Measurements from ENCODE around the gene ZNF423.
"Not testable (repeated sequence)": the region's sequence is repeated elsewhere in the genome, so short reads cannot be mapped to it uniquely, and the experiment has no call there.

The ZNF423 gene

DNA sequence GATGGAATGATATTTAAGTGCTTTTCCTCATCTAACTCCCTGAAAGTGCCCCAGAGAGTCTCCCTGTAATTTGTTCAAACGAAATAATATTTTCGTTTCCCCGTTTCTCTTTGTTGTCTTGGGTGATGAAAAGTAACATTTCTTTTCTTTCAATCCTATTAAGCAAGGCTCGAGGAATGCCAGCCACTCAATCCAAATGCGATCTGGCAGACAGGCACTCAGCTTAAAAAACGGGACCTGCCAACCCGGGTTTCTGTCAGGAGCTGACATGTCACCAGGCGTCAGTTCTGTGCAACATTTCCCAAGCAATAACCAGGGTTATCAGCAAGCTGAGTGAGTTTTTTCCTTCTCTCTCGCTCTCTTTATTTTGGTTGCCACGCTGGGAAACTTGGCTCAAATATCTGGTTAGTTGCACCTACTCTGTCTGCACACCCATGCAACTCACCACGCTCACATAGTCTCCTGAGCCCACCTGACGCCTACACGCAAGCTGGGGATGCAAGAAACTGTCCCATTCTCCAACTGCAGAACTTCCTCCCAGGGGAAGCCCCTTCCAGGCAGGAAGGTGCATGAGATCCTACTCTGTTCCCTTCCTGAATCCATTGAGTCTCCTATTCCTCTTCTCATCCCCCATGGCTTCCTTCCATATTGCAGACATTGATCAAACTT, 274.1 kb downstream of the ZNF423 start:
- no peak for DNase-seq (ENCODE audit: low read depth)

DNA sequence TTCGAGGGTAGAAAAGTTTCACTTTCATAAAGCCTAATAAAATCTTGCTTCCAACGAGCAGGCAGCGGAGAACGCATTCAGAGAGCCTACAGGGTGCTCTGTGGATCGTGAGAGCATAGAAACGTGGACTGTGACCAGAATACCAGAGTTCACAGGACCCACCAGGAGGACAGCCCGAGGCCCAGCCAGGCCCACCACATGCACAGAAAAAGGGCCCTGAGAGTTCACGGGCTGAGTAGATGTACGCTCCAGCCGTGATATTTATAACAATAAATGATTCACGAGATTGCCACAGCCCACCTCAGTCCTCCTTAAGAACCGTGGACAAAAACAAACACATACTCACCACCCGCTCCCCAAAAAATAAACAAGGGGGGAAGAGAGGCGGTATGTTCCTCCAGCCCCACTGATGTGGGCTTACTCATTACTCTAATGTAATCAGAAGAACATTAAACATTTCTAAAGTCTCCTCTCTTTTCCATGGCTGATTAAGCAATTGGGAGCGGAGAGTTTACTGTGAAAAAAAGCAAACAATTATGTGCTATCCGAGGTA, 275.1 kb downstream of the ZNF423 start:
- peak; percentile 26 for DNase-seq (ENCODE audit: low read depth)

- DNase-seq (ENCODE audit: low read depth): no peak
Measured at GRCh38 chr16:49578435-49579024, 277.4 kb downstream of the ZNF423 start.

DNA sequence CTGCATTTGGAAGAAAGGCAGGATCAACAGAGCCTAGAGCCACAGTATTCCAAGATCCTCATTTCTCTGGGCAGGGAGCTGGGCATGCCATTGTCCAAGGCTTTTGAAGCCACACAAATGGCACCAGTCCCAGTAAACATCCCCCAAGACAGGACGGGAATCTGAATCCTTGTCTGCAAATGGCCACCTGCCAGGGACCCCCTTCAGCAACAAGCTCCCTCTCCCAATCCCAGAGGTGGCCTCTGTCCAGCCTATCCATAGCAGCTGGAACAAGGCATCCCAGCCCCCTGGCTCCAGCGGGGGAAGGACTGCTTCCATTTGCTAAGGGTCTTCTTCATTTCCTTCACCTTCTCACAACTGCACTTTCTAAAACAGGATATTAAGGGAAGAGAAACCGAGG, 277.9 kb downstream of the ZNF423 start:
- DNase-seq (ENCODE audit: low read depth): no peak

- no peak for DNase-seq (ENCODE audit: low read depth)
Measured at GRCh38 chr16:49576941-49577340, 279.0 kb downstream of the ZNF423 start.

GRCh38 chr16:49576173-49576494, 279.8 kb downstream of the ZNF423 start:
- no peak for DNase-seq (ENCODE audit: low read depth)

- no peak for DNase-seq (ENCODE audit: low read depth)
Measured at GRCh38 chr16:49575346-49576172, 280.4 kb downstream of the ZNF423 start.

GRCh38 chr16:49574826-49575225, 281.1 kb downstream of the ZNF423 start:
- DNase-seq (ENCODE audit: low read depth): no peak

- no peak for DNase-seq (ENCODE audit: low read depth)
Measured at GRCh38 chr16:49567950-49568349, 288.0 kb downstream of the ZNF423 start.

GRCh38 chr16:49566432-49566831, 289.5 kb downstream of the ZNF423 start:
- no peak for DNase-seq (ENCODE audit: low read depth)

DNA sequence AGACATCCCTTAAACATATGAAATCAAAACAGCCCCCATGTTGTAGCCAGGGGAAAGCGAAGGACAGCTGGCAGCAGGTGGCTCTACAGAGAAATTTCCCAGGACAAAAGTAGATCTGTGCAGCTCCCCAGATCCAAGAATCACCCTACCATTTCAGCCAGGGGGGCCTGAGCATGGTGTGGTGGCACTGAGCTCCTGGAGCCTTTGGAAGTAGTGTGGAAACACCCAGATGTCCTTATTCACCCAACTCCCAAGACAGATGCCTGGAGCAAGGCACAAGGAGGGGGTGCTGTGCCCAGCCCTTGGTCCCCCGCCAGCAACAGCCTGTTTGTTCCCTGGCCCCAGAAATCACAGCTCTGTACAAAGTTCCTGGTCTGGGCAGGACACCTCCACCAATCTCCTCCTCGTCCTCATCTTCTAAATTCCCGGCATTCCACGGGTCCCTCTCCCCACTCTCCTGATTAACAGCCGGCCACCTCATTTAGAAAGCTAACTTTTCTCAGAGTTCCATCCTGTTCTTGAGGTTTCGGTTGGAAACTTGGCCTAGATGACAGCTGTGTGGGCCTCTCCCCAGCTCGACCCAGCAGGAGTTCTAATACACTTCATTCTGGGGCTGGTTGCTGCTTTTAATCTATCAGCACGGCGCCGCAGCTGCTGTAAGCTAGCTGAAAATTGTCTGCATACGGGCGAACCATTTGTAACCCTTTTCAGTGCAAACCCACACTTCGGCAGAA, 291.2 kb downstream of the ZNF423 start:
- DNase-seq (ENCODE audit: low read depth): no peak

DNA sequence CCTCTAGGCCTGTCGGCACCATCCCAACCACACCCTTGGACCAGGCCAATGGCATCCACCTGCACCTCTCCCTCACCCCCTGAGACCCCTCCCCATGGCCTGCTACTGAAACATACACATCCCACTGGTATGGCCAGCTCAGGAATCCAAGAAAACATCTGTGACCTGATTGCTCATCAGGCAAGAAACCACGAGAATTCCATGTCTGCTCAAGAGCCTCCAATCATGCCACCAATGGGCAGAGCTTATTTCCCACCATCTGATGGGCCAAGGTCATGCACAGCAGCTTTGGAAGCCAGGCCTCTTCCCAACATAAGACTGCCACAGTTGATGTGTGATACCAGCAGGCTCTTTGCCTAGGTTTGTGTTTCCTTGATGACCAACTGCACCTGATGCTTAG, 292.2 kb downstream of the ZNF423 start:
- DNase-seq (ENCODE audit: low read depth): no peak

GRCh38 chr16:49562894-49563293, 293.0 kb downstream of the ZNF423 start:
- DNase-seq (ENCODE audit: low read depth): not testable (repeated sequence)

DNA sequence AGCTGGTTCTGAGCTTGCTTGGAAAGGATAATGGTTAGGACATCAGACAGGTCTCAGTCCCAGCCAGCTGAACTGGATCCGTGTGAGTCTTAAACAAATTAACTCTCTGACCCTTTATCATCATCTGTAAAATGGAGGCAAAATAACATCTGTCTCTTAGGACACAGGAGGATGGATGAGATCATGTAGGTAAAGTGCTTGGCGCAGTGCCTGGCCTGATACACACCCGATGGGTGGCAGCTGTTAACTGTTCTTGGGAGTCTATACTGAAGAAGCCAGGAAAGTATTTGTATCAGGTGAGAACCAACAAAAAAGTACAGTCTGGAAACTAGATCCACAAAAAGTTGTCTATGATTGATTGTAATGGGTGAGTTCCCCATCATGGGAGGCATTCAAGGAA, 293.7 kb downstream of the ZNF423 start:
- DNase-seq (ENCODE audit: low read depth): no peak

GRCh38 chr16:49560004-49560830, 295.7 kb downstream of the ZNF423 start:
- DNase-seq (ENCODE audit: low read depth): peak; percentile 67

GRCh38 chr16:49559242-49559641, 296.7 kb downstream of the ZNF423 start:
- DNase-seq (ENCODE audit: low read depth): no peak

DNA sequence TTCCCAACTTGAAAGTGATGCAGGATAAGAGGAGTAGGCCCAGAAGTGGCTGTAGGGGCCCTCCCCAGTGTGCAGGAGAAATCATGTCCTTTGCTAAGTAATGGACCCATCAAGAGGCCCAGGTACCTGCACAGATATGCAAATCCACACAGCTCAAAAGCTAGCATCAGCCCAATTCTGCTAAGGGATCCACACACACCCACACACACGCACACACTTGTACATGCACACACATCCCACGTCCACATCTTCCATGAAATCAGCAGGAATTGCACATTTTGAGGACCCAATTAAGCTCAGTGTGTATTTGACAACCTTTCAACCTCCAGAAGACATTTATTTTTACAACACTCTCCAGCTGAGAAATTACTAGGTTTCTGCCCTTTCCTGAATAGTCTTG, 297.5 kb downstream of the ZNF423 start:
- no peak for DNase-seq (ENCODE audit: low read depth)

- no peak for DNase-seq (ENCODE audit: low read depth)
Measured at GRCh38 chr16:49556606-49557446, 299.1 kb downstream of the ZNF423 start.

- no peak for DNase-seq (ENCODE audit: low read depth)
Measured at GRCh38 chr16:49556249-49556605, 299.7 kb downstream of the ZNF423 start.

DNA sequence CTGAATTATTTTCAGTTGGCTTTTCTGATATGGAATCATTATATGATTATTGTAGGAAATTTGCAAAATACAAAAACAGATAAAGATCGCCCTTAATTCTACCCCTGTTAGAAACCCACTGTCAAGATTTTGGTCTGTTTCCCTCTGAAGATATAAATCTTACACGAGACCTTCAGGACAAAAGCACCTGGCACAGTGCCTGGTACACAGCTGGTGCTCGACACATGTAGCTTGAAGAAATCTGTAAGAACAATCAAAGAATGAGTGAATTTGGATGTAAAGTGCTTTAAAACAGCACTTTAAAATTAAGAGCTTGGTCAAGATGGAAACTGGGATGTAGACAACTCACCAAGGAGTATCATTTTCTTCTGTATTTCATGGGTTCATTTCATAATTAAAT, 301.2 kb downstream of the ZNF423 start:
- DNase-seq (ENCODE audit: low read depth): no peak

Data from stromal cell of bone marrow (primary cell).